ENCODE measurements around the gene PPP1R18. TPM values are rescaled to one million over a fixed set of nuclear protein-coding genes. Genes with fewer than 3 reads are reported as not detected.
A peak's percentile ranks its signal among the peaks of the same experiment; 100 is the strongest.

Gene PPP1R18
- total RNA-seq, 2 experiments from 2014 or later, result 65.2 to 106 TPM

DNA sequence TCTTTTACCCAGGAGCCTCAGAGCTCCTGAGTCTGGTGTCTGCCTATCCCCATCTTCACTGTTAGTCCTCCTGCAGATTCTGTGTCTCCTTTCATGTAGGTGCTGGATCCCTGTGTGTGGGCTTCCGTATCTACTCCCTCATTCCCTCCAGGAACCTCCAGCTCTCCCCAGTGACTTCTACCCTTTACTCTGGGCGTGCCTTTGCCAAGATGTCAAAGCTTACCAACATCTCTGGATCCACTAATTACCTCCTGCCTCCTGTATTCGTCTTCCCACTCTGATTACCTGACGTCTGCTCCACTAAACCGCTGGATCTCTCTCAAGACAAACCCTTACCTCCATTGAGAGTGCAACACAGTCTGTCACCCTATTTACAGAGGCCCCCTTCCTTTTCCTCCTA is 41.7 kb downstream of the PPP1R18 start:
- POLR2A ChIA-PET, result interaction anchor here (0.6 to 0.7 kb wide), 3 partner anchors 27 to 167 kb away, joined by 3 to 4 read pairs (median 3); no protein-coding TSS in a partner anchor
- intact Hi-C loops (cut with micrococcal nuclease; ENCODE audit: unreplicated experiment), result no loop called here
- no peak for TF ChIP-seq EZH2phosphoT487 (IDR thresholded peaks at IDR 0.05; ENCODE audit: borderline replicate concordance, low read depth, low read length)
- TF ChIP-seq, protein P1, sequence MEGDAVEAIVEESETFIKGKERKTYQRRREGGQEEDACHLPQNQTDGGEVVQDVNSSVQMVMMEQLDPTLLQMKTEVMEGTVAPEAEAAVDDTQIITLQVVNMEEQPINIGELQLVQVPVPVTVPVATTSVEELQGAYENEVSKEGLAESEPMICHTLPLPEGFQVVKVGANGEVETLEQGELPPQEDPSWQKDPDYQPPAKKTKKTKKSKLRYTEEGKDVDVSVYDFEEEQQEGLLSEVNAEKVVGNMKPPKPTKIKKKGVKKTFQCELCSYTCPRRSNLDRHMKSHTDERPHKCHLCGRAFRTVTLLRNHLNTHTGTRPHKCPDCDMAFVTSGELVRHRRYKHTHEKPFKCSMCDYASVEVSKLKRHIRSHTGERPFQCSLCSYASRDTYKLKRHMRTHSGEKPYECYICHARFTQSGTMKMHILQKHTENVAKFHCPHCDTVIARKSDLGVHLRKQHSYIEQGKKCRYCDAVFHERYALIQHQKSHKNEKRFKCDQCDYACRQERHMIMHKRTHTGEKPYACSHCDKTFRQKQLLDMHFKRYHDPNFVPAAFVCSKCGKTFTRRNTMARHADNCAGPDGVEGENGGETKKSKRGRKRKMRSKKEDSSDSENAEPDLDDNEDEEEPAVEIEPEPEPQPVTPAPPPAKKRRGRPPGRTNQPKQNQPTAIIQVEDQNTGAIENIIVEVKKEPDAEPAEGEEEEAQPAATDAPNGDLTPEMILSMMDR (conservative IDR thresholded peaks at IDR 0.05; ENCODE audit: low read length), result no peak
- BruUV-seq (replicated peaks), result no TSS peak
- Histone ChIP-seq H3K27ac (ENCODE audit: low read depth, low read length, poor library complexity, severe bottlenecking) (no peak overlapping the region), H2AFZ (ENCODE audit: low read length) (no peak overlapping the region), H3K9me3 (ENCODE audit: low read length) (no peaks in the 10 kb centered on the region), H3K36me3 (ENCODE audit: insufficient read depth, low read length) (peaks cover 17% of the 10 kb centered on the region), H3K79me2 (ENCODE audit: insufficient read depth, low read depth, low read length) (peaks cover 28% of the 10 kb centered on the region; the same call in 1 of the 2 replicates), H4K20me1 (ENCODE audit: insufficient read depth, low read length) (no peaks in the 10 kb centered on the region; the same call in 1 of the 2 replicates), H3K9me2 (ENCODE audit: insufficient read depth, low read length) (no peaks in the 10 kb centered on the region), H3K4me1 (ENCODE audit: insufficient read depth, low read length, poor library complexity, severe bottlenecking) (peaks cover 16% of the 10 kb centered on the region), H3K4me3 (ENCODE audit: low read depth, low read length, poor library complexity, severe bottlenecking) (no peak overlapping the region), H3K4me2 (ENCODE audit: low read length) (no peak overlapping the region)
- CTCF ChIA-PET (ENCODE audit: unreplicated experiment), result no interaction called here
- no peak for DNase-seq (ENCODE audit: low spot score)

DNA sequence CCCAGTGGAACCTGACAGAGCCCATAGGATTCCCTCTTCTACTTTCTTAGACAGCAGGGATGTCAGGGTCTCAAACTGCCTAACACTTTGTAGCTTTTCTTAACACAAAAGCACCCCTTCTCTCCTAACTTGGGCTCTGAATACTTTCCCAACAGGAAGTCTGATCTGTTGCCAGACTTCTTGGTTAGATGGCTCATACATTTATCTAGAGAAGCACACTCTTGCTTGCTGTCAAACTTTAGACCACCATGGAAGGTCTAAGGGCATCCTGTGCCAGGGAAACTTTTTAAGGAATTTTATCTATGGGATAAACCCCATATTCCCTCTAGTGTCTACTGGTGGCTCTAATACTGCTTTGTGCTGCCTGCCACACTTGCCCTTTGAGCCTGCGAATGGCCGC is 42.8 kb downstream of the PPP1R18 start:
- H4K20me1 ChIP-seq (ENCODE audit: insufficient read depth, low read length), result no peaks in the 10 kb centered on the region; the same call in 1 of the 2 replicates
- BruUV-seq (replicated peaks), result no TSS peak
- H3K27ac ChIP-seq (ENCODE audit: low read depth, low read length, poor library complexity, severe bottlenecking), result no peak overlapping the region
- H3K36me3 ChIP-seq (ENCODE audit: insufficient read depth, low read length), result peaks cover 12% of the 10 kb centered on the region
- H3K9me3 ChIP-seq (ENCODE audit: low read length), result no peaks in the 10 kb centered on the region
- H3K9me2 ChIP-seq (ENCODE audit: insufficient read depth, low read length), result no peaks in the 10 kb centered on the region
- H3K4me1 ChIP-seq (ENCODE audit: insufficient read depth, low read length, poor library complexity, severe bottlenecking), result peaks cover 16% of the 10 kb centered on the region
- no peak overlapping the region for H2AFZ ChIP-seq (ENCODE audit: low read length)
- peaks cover 17% of the 10 kb centered on the region; the same call in 1 of the 2 replicates for H3K79me2 ChIP-seq (ENCODE audit: insufficient read depth, low read depth, low read length)
- CTCF ChIA-PET (ENCODE audit: unreplicated experiment), result no interaction called here
- no peak for DNase-seq (ENCODE audit: low spot score)
- intact Hi-C loops (cut with micrococcal nuclease; ENCODE audit: unreplicated experiment), result no loop called here
- no peak overlapping the region for H3K4me3 ChIP-seq (ENCODE audit: low read depth, low read length, poor library complexity, severe bottlenecking)
- no peak overlapping the region for H3K4me2 ChIP-seq (ENCODE audit: low read length)
- POLR2A ChIA-PET, result no interaction called here
- no peak for TF ChIP-seq EZH2phosphoT487 (IDR thresholded peaks at IDR 0.05; ENCODE audit: borderline replicate concordance, low read depth, low read length)
- TF ChIP-seq, protein P1 (conservative IDR thresholded peaks at IDR 0.05; ENCODE audit: low read length), result no peak

DNA sequence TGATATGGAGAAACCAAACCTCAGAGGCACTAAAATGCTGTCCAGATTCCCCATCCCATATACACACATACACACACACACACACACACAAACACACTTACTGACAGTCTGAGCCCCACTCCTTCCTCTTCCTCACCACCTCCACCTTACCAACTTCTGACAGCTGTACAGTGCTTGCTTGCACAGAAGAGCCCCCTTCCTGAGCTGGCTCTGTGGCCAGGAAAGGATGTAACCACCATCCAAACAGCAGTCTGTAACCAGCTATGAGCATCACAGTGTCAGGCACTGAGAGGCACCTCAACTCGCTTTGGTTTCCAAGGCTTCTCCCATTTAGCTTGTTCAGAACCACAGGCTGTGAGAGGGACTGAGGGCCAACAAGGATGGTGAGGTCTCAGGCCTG is 45.4 kb downstream of the PPP1R18 start:
- no peaks in the 10 kb centered on the region; the same call in 1 of the 2 replicates for H4K20me1 ChIP-seq (ENCODE audit: insufficient read depth, low read length)
- H3K79me2 ChIP-seq (ENCODE audit: insufficient read depth, low read depth, low read length), result peaks cover 1% of the 10 kb centered on the region; the same call in 1 of the 2 replicates
- intact Hi-C loops (cut with micrococcal nuclease; ENCODE audit: unreplicated experiment), result no loop called here
- no peak overlapping the region for H3K4me2 ChIP-seq (ENCODE audit: low read length)
- H3K9me2 ChIP-seq (ENCODE audit: insufficient read depth, low read length), result no peaks in the 10 kb centered on the region
- TF ChIP-seq, protein P1 (conservative IDR thresholded peaks at IDR 0.05; ENCODE audit: low read length), result no peak
- TF ChIP-seq EZH2phosphoT487 (IDR thresholded peaks at IDR 0.05; ENCODE audit: borderline replicate concordance, low read depth, low read length), result no peak
- POLR2A ChIA-PET, result interaction anchor here (0.9 to 1.1 kb wide), 4 partner anchors 13 to 31 kb away, joined by 3 to 5 read pairs (median 4); partner anchors contain the start of genes ATAT1, DHX16 and MRPS18B
- H3K27ac ChIP-seq (ENCODE audit: low read depth, low read length, poor library complexity, severe bottlenecking), result no peak overlapping the region
- DNase-seq (ENCODE audit: low spot score), result peak; percentile 8
- no peak overlapping the region for H2AFZ ChIP-seq (ENCODE audit: low read length)
- peaks cover 12% of the 10 kb centered on the region for H3K36me3 ChIP-seq (ENCODE audit: insufficient read depth, low read length)
- H3K9me3 ChIP-seq (ENCODE audit: low read length), result no peaks in the 10 kb centered on the region
- peaks cover 4% of the 10 kb centered on the region for H3K4me1 ChIP-seq (ENCODE audit: insufficient read depth, low read length, poor library complexity, severe bottlenecking)
- no TSS peak for BruUV-seq (replicated peaks)
- CTCF ChIA-PET (ENCODE audit: unreplicated experiment), result no interaction called here
- H3K4me3 ChIP-seq (ENCODE audit: low read depth, low read length, poor library complexity, severe bottlenecking), result no peak overlapping the region
